Activated naive CD4-positive, alpha-beta T cell (primary cell): ENCODE data around the gene CCDC93.
"Not testable (repeated sequence)": the region's sequence is repeated elsewhere in the genome, so short reads cannot be mapped to it uniquely, and the experiment has no call there.

Source experiments
- DNase-seq, 4 experiments: peaks; one replicate each; lab custom pipeline; 2025; lab: John Stamatoyannopoulos, UW

CCDC93 gene

DNA sequence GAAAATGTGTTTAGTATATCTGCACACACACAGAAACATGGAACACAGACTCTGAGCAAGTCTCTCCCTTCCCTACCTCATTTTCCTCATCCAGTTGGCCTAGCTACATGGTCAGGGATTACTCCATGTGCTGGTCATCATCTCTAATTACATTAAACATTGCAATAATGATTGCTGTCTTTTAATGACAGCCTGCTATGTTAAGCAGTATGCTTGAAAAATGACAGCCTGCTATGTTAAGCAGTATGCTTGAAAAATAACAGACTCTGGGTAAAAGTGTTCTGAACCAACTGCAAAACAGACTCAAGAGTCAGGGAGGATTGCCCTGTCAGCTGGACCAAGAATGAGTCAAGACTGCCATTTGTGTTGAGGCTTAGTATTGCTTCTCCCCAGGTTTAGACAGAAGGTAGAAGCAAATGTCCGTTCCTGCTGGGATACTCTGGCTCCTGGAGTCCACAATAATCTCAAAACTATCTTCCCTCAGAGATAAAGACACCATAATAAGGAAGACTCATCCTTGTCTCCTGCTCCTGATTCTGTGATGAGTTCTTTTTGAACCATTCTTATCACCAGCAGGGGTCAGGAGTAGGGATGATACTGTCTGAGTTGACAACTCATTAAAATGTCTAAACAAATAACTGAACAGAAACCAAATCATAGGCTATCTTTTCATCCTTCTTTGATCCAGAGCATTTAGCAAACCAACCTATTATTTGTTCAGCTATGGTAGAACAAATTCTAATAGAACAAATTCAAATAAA lies 57.7 kb downstream of the CCDC93 start:
- DNase-seq: no peak

GRCh38 chr2:117953231-117953630 lies 60.6 kb downstream of the CCDC93 start:
- DNase-seq: no peak

DNA sequence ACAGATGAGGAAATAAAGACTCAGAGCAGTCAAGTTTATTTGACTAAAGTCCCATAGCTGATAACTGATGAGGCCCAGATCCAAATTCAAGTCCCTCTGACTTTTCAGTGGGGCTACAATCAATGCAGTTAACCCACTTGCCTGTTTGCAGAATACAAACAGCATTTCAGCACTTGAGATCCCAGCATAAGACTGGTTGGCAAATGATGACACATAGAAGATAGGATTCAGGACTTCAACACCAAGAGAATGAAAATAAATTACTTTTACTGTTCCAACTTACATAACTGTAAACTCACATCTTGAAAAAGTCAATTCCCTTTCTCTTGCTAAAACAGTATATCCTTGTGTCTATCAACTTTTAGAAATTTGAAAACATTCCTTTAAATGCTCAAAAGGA lies 61.2 kb downstream of the CCDC93 start:
- no peak for DNase-seq

GRCh38 chr2:117952228-117952627 lies 61.6 kb downstream of the CCDC93 start:
- DNase-seq: no peak

DNA sequence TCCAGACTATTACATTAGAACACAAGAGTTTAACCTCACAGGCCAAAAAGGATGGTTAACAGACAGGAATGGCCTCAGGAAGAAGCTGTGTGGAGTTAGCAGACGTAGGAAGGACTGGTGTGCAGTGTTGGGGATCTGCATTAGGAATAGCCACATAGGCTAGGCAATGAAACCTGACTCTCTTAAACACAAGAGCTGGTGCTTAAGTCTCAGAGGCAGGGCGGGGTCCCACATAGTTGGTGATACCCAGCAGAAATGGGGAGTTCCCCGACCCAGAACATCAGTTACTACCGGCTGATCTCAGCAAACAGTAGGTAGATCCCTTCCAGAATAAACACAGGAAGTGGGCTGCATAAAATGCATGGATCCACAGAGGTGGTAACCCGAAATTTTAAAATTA lies 64.1 kb downstream of the CCDC93 start:
- DNase-seq: no peak

DNA sequence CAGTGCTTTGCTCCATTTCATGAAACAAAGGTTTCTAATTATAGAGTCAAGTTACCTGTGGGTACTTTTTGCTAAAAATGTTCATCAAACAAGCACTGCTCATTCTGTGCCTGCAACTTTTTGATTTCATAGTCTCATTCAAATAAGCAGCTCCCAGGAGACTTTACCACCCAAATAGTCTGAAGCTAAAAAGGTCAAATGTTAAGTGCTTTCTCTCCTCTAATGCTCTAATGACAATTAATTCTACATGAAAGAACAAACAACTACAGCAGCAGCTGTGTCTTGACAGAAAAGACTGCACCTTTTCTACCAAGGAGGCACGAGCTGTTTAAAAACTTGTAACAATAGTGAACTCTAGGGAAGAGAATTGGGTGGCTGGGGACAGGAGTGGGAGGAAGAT lies 65.3 kb downstream of the CCDC93 start:
- DNase-seq: no peak

- no peak for DNase-seq
Measured at GRCh38 chr2:117945296-117945695, 68.6 kb downstream of the CCDC93 start.

DNA sequence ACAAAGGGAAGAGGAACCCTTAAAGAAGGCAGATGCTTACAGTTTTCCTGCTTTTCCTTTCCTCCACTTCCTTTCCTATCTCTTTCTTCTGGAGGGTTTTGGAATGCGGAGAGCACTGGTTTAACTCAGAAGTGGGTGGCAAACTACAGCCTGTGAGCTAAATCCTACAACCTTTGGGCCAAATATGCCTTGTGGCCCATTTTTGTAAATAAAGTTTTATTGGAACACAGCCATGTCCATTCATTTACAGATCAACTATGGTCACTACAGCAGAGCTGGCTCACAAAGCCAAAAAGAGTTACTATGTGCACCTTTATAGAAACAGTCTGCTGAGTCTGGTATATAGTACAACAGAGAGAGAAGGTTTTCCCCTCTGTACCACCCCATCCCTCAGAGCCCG lies 69.1 kb downstream of the CCDC93 start:
- DNase-seq: no peak

DNA sequence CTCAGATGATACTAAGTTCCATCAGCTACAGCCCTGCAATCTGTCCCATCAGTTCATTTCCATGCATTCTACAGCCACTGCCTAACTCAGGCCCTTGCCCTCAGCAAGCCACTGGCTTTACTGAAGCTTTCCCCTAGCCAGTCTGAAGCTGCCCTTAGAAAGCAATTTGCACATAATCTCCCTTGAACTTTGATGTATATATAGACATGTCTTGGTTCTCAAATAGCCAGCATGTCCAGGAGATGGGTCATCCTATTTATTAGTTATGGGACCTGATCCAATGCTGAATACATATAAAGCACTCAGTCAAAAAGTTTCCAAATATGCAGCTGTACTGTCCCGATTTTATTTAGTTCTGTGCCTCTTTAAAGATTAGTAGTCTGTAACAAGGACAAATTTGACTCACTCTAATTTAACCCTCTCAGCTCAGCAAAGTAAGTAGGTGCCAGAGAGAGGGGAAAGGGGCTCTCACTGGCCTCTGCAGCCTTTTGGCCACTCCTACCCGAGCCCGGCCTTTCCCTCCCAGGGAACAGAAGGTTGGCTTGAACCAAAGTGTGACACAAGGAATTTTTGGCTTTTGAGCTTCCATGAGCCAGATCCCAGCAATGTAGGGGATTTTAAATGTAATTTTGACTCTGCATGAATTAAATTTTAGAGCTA lies 70.7 kb downstream of the CCDC93 start:
- no peak for DNase-seq

GRCh38 chr2:117942551-117942950 lies 71.3 kb downstream of the CCDC93 start:
- DNase-seq: no peak

DNA sequence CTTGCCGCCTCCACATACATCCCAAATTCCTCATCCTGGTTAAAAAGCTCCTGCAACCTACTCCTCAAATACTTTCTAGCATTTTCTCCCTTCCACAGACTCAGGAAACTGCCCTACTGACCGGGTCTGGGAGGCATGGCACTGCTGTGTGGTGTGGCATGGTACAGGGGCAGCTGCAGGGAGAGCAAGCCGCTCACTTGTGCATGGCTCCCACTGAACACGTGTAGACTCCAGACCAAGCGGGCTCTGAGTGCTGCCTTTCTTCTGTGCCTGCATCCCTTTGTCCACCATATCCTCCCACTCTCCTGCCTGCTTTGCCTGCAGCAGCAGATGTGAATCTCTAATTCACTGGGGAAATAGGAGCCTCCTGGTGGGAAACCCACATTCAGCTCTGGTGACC lies 72.2 kb downstream of the CCDC93 start:
- no peak for DNase-seq

DNA sequence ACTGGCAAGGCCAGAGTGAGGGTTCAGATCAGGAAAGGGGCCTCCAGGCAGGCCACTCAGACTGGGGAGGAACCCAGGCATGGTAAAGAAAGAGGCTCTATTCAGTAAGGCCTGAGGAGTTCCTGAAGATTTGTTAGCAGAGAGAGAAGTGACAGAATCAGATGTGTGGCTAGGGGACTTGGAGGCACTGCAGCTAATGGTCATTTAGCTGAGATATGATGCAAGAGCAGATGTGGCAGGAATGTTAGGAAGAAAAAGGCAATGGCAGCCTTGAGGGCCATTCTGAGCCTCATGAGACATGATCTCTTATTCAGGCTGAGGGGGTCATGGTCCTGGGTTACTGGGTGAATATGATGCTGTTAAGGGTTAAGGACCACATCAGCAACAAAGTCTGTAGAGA lies 73.4 kb downstream of the CCDC93 start:
- DNase-seq: no peak

DNA sequence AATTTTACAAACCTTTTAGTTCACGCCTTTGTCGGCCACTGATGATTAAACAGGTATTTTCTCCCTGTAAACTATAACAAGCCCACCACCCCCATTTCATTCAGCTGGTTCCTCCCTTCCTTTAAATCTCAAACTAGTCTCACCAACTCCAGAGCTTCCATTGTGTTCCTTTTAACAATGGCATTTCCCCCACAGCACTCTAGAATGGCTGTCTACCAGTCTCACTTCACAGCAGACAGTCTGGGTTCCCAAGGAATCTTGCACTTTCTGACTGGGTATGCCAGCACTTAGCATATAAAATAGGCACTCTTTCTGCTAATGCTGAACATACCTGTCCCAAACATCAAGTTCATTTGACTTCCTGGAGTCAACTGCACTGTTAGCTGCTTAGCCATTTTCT lies 75.3 kb downstream of the CCDC93 start:
- DNase-seq: no peak

- DNase-seq: no peak
Measured at GRCh38 chr2:117936871-117937428, 76.9 kb downstream of the CCDC93 start.

GRCh38 chr2:117935954-117936353 lies 77.9 kb downstream of the CCDC93 start:
- DNase-seq: no peak

- DNase-seq: no peak
Measured at GRCh38 chr2:117935456-117935855, 78.4 kb downstream of the CCDC93 start.

- no peak for DNase-seq
Measured at GRCh38 chr2:117933884-117934354, 80.0 kb downstream of the CCDC93 start.

DNA sequence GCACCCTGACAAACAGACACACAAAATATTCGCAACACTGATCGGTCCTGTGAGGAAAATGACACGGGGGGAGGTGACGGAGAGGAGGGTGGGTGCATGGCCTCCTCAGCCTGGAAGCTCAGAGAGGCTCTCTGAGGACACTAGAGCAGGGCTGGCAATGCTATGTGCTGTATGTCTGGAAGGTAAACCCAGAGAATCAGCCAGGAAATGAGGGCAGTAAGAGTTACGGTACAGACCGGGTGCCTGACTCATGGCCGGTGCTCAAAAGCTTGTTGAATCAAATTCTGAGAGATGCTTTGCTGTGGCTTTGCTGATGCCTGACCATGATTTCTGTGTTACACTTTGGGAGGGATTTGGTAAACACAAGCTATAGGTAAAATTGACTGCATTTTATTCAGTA lies 81.9 kb downstream of the CCDC93 start:
- no peak for DNase-seq

- DNase-seq: no peak
Measured at GRCh38 chr2:117931266-117931665, 82.6 kb downstream of the CCDC93 start.

DNA sequence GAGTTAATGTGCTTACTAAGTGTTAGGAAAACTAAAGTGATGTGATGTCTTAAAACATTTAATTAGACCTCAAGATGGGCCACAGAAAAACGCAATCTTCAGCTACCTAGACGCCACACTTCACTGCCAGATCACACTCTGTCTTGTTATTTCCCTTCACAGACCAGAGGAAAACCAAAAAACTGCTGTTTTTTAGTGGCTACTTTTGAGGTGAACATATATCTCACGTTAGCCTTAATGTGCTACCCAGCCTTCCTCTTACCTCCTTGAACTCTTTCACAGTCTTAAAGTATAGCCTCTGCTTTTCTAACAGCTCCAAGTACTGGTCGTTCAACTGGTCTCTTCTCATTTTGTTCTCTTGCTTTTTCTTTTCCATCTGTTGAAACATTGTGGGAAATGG lies 83.1 kb downstream of the CCDC93 start:
- DNase-seq: no peak

DNA sequence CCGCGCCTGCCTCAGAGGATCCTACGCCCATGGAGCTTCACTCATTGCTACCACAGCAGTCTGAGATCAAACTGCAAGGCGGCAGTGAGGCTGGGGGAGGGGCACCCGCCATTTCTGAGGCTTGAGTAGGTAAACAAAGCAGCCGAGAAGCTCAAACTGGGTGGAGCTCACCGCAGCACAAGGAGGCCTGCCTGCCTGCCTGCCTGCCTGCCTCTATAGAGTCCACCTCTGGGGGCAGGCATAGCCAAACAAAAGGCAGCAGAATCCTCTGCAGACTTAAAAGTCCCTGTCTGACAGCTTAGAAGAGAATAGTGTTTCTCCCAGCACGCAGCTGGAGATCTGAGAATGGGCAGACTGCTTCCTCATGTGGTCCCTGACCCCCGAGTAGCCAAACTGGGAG lies 90.4 kb downstream of the CCDC93 start:
- DNase-seq: not testable (repeated sequence)

- no peak for DNase-seq
Measured at GRCh38 chr2:117921520-117921919, 92.3 kb downstream of the CCDC93 start.

- no peak for DNase-seq
Measured at GRCh38 chr2:117918608-117919007, 95.3 kb downstream of the CCDC93 start.
